GM18867 (cell line): ENCODE measurements around the gene C6orf136.
"Not testable (repeated sequence)": the region's sequence is repeated elsewhere in the genome, so short reads cannot be mapped to it uniquely, and the experiment has no call there.

Source experiments
- ATAC-seq: cut with Tn5 transposase; IDR thresholded peaks from one replicate; pipeline ENCODE4 v1.9.1; 2021; ENCODE audit warnings: mild to moderate bottlenecking, moderate library complexity; ENCODE audit not compliant: unreplicated experiment

C6orf136 gene

GRCh38 chr6:30655743-30656094 is 8.8 kb downstream of the C6orf136 start:
- no peak for ATAC-seq

- ATAC-seq: no peak
These were observed 9.6 kb downstream of the C6orf136 start for GRCh38 chr6:30656513-30656912.

GRCh38 chr6:30657454-30657853 is 10.5 kb downstream of the C6orf136 start:
- ATAC-seq: no peak

- ATAC-seq: not testable (repeated sequence)
These were observed 11.0 kb downstream of the C6orf136 start for GRCh38 chr6:30657922-30658321.

GRCh38 chr6:30664994-30665767 is 18.2 kb downstream of the C6orf136 start:
- no peak for ATAC-seq

GRCh38 chr6:30666300-30666699 is 19.4 kb downstream of the C6orf136 start:
- ATAC-seq: not testable (repeated sequence)

- no peak for ATAC-seq
These were observed 24.0 kb downstream of the C6orf136 start for GRCh38 chr6:30670760-30671527.

- ATAC-seq: peak; percentile 77
These were observed 25.7 kb downstream of the C6orf136 start, which contains the start of gene DHX16 for GRCh38 chr6:30672445-30673253. TSS of gene DHX16 (minus strand) at chr6:30673006. CDS start at chr6:30672841, 165 bp downstream.

GRCh38 chr6:30676660-30677285 is 29.8 kb downstream of the C6orf136 start:
- no peak for ATAC-seq

GRCh38 chr6:30678964-30679726 is 32.2 kb downstream of the C6orf136 start:
- no peak for ATAC-seq

- no peak for ATAC-seq
These were observed 33.0 kb downstream of the C6orf136 start for GRCh38 chr6:30679765-30680535.

GRCh38 chr6:30681766-30682142 is 34.8 kb downstream of the C6orf136 start:
- ATAC-seq: no peak

GRCh38 chr6:30682143-30683117 is 35.5 kb downstream of the C6orf136 start:
- ATAC-seq: peak; percentile 51

- ATAC-seq: no peak
These were observed 36.4 kb downstream of the C6orf136 start for GRCh38 chr6:30683183-30683979.

- no peak for ATAC-seq
These were observed 37.0 kb downstream of the C6orf136 start for GRCh38 chr6:30683980-30684338.

- no peak for ATAC-seq
These were observed 37.6 kb downstream of the C6orf136 start for GRCh38 chr6:30684386-30685156.
